WTC11 (cell line): ENCODE data around the gene RBM19. TPM values are rescaled to one million over a fixed set of nuclear protein-coding genes. Genes with fewer than 3 reads are reported as not detected.

Source experiments
- ATAC-seq: fragments of 200-7000 bp; cut with Tn5 transposase; 2 replicates; pipeline ENCODE4 v1.10.0; 2021; ENCODE audit warnings: mild to moderate bottlenecking, moderate library complexity
- CTCF ChIA-PET: fragments of 300-600 bp; sonication (Branson Sonifier 250); formaldehyde crosslinking; loops from one replicate; lab custom pipeline; 2021; ENCODE audit warnings: antibody characterized with exemption; lab: Charles Lee
- POLR2A ChIA-PET: fragments of 350-600 bp; sonication (Branson Sonifier 250); formaldehyde crosslinking; loops from one replicate; lab custom pipeline; 2021; ENCODE audit warnings: antibody characterized with exemption; lab: Charles Lee
- DNase-seq: peaks from one replicate; pipeline ENCODE4 v3.0.0; 2021; ENCODE audit warnings: low spot score
- H3K27ac Mint-ChIP-seq: 2 replicates; pipeline ENCODE4 v1.8.0; 2021; ENCODE audit warnings: mixed read lengths
- H3K27me3 Mint-ChIP-seq: 2 replicates; pipeline ENCODE4 v1.8.0; 2021; ENCODE audit warnings: low read depth, mild to moderate bottlenecking, moderate library complexity, mixed read lengths
- H3K36me3 Mint-ChIP-seq: 2 replicates; pipeline ENCODE4 v1.8.0; 2021; ENCODE audit warnings: mixed read lengths
- H3K4me1 Mint-ChIP-seq: 2 replicates; pipeline ENCODE4 v1.8.0; 2022; ENCODE audit warnings: mixed read lengths
- H3K4me3 Mint-ChIP-seq: 2 replicates; pipeline ENCODE4 v1.8.0; 2021; ENCODE audit warnings: mild to moderate bottlenecking, moderate library complexity, mixed read lengths
- H3K9me3 Mint-ChIP-seq: 2 replicates; pipeline ENCODE4 v1.8.0; 2021; ENCODE audit warnings: mixed read lengths
- ETV6 ChIP-seq: sonication (generic); formaldehyde crosslinking; IDR thresholded peaks from 2 replicates; pipeline ENCODE4 v1.8.1; 2022; ENCODE audit warnings: mild to moderate bottlenecking, missing genetic modification reagents
- GTF2I ChIP-seq: fragments of 250-450 bp; sonication (Bioruptor Pico); conservative IDR thresholded peaks from 2 replicates; pipeline ENCODE4 v1.4.0; 2021; ENCODE audit warnings: mild to moderate bottlenecking
- KAT7 ChIP-seq: sonication (generic); formaldehyde crosslinking; IDR thresholded peaks from 2 replicates; pipeline ENCODE4 v1.8.1; 2023; ENCODE audit warnings: missing genetic modification reagents, mild to moderate bottlenecking, borderline replicate concordance
- NR1H2 ChIP-seq: sonication (generic); formaldehyde crosslinking; IDR thresholded peaks from 2 replicates; pipeline ENCODE4 v1.9.0; 2021; ENCODE audit warnings: mild to moderate bottlenecking, moderate library complexity, missing genetic modification reagents
- SMAD3 ChIP-seq: sonication (generic); formaldehyde crosslinking; IDR thresholded peaks from 2 replicates; pipeline ENCODE4 v1.8.0; 2022; ENCODE audit warnings: missing genetic modification reagents, mild to moderate bottlenecking, borderline replicate concordance
- TCF7 ChIP-seq: sonication (generic); formaldehyde crosslinking; IDR thresholded peaks from 2 replicates; pipeline ENCODE4 v1.8.0; 2022; ENCODE audit warnings: mild to moderate bottlenecking, low read depth, missing genetic modification reagents, moderate library complexity
- TEAD4 ChIP-seq: sonication (generic); formaldehyde crosslinking; IDR thresholded peaks from 2 replicates; pipeline ENCODE4 v1.8.0; 2022; ENCODE audit warnings: mild to moderate bottlenecking, missing genetic modification reagents
- TP53 ChIP-seq: sonication (generic); formaldehyde crosslinking; IDR thresholded peaks from 2 replicates; pipeline ENCODE4 v1.8.1; 2023; ENCODE audit warnings: mild to moderate bottlenecking, missing genetic modification reagents
- total RNA-seq: library from RNA; stranded (reverse); gene quantifications from 3 replicates; pipeline ENCODE4 v1.2.3, GENCODE V29; 2021
- TF ChIP-seq, protein P1 (sequence below): sonication (generic); formaldehyde crosslinking; IDR thresholded peaks from 2 replicates; pipeline ENCODE4 v1.8.0; 2023; ENCODE audit warnings: mild to moderate bottlenecking, missing genetic modification reagents
- TF ChIP-seq, protein P2 (sequence below): sonication (generic); formaldehyde crosslinking; conservative IDR thresholded peaks from 2 replicates; pipeline ENCODE4 v1.8.1; 2023; ENCODE audit warnings: mild to moderate bottlenecking, low read depth, missing genetic modification reagents, moderate library complexity
- TF ChIP-seq, protein P3 (sequence below): fragments of 250-450 bp; sonication (Bioruptor Pico); conservative IDR thresholded peaks from 2 replicates; pipeline ENCODE4 v1.9.0; 2021; ENCODE audit warnings: mild to moderate bottlenecking
- TF ChIP-seq, protein P4 (sequence below): sonication (generic); formaldehyde crosslinking; conservative IDR thresholded peaks from 2 replicates; pipeline ENCODE4 v1.8.1; 2022; ENCODE audit warnings: mild to moderate bottlenecking, missing genetic modification reagents

RBM19 gene
- total RNA-seq, 1 experiment from 2014 or later = 60.1 TPM

DNA sequence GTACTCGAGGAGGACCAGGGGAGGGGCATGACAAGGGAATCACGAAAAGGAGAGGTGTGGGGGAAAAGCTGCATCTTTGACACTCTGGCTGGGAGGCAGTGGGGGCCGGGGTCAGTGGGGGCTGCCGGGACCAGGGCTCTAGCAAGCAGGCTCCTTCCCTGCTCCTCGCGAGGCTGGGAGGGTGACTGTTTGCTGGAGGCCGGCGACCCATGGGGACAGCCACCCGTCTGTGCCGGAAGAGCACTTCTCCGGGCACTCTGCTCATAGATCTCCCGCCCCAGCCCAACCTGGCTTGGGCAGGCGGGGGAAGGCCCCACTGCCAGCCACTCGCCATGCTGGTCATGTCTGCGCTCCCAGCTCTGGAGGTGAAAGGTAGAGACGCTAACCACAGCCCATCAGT, 130.7 kb downstream of the RBM19 start:
- H3K9me3 Mint-ChIP-seq = no peaks in the 10 kb centered on the region
- H3K27me3 Mint-ChIP-seq = no peaks in the 10 kb centered on the region
- CTCF ChIA-PET = interaction anchor here (1.5 kb wide), 1 partner anchor 25 kb away, joined by 3 read pairs; no protein-coding TSS in a partner anchor
- H3K36me3 Mint-ChIP-seq = no peaks in the 10 kb centered on the region
- TF ChIP-seq, protein P1, sequence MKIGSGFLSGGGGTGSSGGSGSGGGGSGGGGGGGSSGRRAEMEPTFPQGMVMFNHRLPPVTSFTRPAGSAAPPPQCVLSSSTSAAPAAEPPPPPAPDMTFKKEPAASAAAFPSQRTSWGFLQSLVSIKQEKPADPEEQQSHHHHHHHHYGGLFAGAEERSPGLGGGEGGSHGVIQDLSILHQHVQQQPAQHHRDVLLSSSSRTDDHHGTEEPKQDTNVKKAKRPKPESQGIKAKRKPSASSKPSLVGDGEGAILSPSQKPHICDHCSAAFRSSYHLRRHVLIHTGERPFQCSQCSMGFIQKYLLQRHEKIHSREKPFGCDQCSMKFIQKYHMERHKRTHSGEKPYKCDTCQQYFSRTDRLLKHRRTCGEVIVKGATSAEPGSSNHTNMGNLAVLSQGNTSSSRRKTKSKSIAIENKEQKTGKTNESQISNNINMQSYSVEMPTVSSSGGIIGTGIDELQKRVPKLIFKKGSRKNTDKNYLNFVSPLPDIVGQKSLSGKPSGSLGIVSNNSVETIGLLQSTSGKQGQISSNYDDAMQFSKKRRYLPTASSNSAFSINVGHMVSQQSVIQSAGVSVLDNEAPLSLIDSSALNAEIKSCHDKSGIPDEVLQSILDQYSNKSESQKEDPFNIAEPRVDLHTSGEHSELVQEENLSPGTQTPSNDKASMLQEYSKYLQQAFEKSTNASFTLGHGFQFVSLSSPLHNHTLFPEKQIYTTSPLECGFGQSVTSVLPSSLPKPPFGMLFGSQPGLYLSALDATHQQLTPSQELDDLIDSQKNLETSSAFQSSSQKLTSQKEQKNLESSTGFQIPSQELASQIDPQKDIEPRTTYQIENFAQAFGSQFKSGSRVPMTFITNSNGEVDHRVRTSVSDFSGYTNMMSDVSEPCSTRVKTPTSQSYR = no peak
- TF ChIP-seq TP53 (CRISPR knock-in tag) = no peak
- TF ChIP-seq, all 79 proteins: peak for 0
- Mint-ChIP-seq H3K4me3 (no peak overlapping the region), H3K27ac (no peak overlapping the region), H3K4me1 (no peaks in the 10 kb centered on the region)
- DNase-seq = no peak
- no peak for ATAC-seq
- POLR2A ChIA-PET = no interaction called here

DNA sequence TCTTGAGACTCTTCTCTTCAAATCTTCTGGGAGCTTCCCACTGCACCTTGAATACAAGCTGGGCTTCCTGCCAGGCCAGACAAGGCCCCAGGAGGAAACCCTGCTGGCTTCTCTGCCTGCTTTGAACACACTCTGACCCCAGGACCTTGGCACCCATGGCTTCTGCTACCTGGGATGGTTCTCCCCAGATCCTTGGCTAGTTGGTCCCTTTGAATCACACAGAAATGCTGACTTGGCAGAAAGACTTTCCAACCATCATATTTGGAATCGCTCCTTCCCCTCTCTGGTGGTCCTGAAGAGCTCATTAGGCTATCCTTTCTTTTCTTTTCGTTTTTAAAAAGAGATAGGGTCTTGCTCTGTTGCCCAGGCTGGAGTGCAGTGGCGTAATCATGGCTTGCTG, 132.7 kb downstream of the RBM19 start:
- TF ChIP-seq, protein P2, sequence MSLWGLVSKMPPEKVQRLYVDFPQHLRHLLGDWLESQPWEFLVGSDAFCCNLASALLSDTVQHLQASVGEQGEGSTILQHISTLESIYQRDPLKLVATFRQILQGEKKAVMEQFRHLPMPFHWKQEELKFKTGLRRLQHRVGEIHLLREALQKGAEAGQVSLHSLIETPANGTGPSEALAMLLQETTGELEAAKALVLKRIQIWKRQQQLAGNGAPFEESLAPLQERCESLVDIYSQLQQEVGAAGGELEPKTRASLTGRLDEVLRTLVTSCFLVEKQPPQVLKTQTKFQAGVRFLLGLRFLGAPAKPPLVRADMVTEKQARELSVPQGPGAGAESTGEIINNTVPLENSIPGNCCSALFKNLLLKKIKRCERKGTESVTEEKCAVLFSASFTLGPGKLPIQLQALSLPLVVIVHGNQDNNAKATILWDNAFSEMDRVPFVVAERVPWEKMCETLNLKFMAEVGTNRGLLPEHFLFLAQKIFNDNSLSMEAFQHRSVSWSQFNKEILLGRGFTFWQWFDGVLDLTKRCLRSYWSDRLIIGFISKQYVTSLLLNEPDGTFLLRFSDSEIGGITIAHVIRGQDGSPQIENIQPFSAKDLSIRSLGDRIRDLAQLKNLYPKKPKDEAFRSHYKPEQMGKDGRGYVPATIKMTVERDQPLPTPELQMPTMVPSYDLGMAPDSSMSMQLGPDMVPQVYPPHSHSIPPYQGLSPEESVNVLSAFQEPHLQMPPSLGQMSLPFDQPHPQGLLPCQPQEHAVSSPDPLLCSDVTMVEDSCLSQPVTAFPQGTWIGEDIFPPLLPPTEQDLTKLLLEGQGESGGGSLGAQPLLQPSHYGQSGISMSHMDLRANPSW (CRISPR knock-in tag) = no peak
- no peak for TF ChIP-seq SMAD3 (CRISPR knock-in tag)
- TF ChIP-seq, protein P3, sequence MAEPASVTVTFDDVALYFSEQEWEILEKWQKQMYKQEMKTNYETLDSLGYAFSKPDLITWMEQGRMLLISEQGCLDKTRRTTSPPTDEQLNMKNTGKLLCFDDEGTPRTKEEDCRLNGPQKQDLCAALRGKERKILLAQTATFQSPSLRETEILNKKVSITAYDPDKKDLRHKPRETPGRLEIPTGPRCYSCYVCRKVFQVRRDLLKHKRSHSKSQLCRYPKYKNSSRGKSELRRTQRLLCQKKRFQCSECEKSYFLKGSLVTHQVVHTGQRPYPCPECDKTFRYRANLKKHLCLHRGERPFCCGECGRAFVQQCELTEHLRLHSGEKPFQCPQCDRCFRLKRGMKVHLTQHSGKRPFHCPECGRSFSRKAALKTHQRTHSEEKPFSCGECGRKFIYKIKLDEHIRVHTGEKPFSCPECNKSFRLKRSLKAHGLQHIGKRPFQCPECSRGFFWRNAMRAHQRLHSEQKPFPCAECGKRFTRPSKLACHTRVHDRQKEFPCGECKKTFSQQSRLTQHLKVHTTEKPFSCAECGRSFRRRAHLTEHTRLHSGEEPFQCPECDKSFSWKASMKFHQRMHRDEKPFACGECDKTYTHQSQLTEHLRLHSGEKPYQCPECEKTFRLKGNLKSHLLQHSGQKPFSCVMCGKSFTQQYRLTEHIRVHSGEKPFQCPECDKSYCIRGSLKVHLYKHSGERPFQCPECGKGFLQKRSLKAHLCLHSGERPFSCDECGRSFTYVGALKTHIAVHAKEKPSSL (CRISPR knock-in tag) = no peak
- no peak for TF ChIP-seq NR1H2 (CRISPR knock-in tag)
- TF ChIP-seq, protein P4, sequence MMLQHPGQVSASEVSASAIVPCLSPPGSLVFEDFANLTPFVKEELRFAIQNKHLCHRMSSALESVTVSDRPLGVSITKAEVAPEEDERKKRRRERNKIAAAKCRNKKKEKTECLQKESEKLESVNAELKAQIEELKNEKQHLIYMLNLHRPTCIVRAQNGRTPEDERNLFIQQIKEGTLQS (CRISPR knock-in tag) = no peak
- no peak for TF ChIP-seq TCF7
- TF ChIP-seq TEAD4 (CRISPR knock-in tag) = no peak
- TF ChIP-seq GTF2I = no peak
- no peak for TF ChIP-seq KAT7
- TF ChIP-seq, protein P1 = no peak
- no peak for TF ChIP-seq ETV6 (CRISPR knock-in tag)
- Mint-ChIP-seq H3K4me3 (no peak overlapping the region), H3K27ac (0 out of 2 replicates have a peak overlapping the region, but pooled peaks have one; percentile 49), H3K4me1 (no peaks in the 10 kb centered on the region), H3K27me3 (no peaks in the 10 kb centered on the region), H3K9me3 (no peaks in the 10 kb centered on the region), H3K36me3 (no peaks in the 10 kb centered on the region)
- ATAC-seq (no peak), DNase-seq (no peak)
- ChIA-PET CTCF (no interaction called here), POLR2A (no interaction called here)
